ENCODE results near the gene ARHGAP15.

ARHGAP15 gene

DNA sequence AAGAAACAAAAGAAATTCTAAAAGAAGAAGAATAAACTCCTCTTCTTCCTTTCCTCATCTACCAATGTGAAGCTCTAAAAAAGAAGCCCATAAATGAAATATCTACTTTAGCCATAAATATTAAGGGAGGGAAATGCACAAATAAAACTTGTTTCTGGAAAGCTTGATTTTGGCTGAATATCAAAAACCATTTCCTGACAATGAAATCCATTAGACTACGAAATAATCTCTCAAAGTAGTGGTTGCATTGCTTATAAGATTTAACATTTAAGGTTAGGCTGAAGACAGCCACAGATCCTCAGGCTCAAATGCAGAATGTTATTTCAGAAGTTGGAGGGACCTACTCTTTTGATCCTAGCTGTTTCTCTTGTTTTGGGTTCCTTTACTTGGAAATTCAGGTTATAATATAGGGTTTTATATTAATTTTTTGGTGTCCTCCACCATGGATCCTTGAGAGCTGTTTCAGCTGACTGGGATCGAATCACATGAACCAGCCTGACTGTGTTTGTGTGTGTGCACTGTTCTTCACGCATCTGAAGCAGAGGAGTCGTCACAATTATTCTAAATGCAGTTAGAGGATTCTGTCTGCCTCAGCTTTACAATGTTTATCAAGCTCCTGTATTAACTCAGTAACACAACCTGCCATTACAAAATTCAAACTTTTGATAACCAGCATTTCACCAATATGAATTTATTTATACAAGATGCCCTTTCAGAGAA is 474.8 kb downstream of the ARHGAP15 start:
- no peak for DNase-seq

DNA sequence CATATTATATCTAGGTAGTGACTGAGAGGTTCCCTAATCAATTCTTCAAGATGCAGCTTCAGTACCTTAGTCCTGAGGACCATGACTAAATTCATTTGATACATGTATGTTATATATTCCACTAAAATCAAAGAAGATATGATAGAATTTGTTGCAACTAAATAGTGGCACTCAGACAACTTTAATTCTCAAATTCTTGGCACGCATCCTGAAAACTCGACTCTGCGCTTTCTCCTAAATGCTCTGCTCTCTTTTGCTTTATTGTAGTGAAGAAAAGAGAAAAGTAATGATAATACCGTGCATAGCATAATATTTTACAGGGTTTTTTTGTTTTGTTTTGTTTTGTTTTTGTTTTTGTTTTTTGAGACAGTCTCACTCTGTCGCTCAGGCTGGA is 475.3 kb downstream of the ARHGAP15 start:
- DNase-seq, result no peak

DNA sequence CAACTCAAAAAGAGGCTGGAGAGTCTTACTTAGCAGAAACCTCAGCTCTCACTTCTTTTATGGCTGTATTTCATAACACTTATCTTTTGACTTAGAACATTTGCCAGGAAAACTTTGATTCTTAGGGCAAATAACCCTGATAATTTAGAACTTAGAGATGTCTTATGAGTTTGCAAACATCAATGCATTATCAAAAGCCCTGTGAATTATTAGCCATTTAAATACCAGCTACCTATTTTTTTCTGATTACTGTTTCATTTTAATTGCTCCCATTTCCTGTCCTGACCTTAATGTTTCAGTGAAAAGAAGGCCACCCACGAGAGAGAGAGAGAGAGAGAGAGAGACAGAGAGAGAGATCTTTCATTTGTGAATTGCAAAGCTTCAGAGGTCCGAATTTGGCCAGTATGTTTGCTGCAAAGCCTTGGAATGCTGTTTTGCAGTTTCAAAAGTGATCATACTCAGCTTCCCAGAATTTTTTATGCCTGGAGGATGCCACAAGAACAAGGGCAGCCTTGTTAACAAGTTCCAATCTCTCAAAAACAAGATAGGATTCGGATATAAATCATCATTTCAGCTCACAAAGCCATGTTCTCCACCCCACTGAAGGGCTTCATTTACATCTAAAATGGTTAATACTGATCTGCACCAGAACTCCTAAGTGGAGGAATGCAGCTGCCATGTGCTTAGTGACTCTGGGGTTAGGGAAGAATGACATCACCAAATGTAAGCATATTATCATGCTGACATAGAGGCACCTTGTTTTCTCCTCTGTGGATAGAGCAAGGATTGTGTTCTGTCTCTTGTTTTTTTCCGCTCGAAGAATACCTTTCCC is 478.2 kb downstream of the ARHGAP15 start:
- DNase-seq, result no peak

DNA sequence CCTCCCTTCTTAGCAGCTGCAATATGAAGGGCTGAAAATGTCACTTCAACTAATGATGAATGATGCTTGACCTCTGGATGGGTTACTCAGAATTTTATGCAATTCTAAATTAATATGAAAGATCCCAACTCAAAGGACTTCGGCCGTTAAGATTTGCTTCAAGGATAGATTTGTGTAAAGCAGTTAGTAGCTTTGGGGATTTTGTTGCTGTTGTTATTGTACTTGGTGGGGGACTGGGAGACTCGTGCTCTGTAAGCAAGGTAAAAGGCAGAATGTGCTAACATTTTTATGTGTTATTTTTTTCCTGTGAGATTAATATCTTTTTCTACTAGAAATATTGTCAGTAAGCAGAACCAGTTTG is 478.8 kb downstream of the ARHGAP15 start:
- no peak for DNase-seq

DNA sequence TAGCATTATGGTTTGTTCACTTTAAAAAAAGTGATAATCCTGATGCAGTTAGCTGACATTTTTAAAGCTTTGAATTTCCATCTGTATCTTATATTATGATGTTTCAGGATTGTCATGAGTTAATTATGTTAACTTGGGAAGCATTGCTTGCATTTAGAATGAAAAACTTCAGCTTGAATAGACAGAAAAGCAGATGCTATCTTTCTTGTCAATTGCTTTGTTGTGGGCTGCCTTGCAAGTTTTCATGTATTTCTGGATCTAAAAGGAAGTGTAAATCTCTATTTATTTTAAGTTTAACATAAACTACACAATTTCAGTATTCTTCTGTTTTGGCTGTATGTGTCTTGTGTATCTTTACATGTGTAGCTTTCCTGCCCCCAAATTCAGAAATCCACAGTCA is 479.5 kb downstream of the ARHGAP15 start:
- DNase-seq, result no peak

DNA sequence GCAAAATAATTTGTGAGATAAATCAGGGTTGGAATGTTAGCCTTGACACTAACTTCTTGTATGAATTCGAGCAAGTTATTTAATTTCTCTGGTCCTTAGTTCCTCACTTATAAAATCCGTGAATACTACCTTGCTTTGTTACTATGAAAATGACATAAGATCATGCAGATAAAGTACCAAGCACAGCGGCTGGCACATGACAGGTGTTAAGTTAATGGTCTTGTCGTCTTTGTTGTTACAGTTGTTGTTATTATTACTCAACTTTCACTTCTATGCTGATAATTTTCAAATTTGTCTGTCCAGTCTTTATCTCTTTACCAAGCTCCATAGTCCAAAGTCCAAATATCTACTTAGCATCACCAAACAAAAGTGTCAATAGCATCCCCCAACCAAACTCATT is 482.1 kb downstream of the ARHGAP15 start:
- DNase-seq, result no peak

DNA sequence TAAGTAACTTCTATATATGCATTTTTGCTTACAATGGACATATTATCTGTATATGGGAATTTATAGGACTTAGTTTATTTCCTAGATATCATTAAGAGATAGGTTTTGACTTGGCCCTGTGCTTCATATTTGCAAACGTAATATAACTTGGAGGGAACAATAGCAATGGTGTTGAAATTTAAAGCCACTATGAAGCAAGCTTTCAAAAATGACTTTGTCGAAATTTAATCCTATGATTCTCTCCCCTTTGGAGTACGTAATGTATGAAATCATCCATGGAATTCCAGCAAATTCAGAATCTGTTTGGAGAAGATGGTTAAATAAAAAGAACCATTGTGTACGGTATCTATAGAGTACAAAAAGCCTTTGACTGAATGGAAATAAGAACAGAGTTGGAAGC is 486.3 kb downstream of the ARHGAP15 start:
- no peak for DNase-seq

DNA sequence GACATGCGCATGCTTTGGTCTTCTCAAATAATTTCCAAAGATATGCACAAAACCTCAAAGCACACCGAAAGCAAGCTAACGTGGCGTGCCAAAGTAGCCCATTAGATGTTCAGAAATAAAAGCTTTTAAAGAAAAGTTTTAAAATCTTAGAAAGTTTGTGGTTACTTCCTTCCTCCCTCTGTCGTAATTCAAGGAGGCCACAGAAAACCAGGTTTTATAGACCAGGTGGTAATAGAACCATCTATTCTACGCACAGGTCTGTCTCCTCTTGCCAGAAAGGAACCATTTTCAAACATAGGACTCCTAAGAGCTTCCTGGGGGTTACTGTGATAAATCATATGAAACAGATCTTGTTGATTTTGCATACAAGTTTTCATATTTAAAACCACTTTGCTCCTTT is 487.2 kb downstream of the ARHGAP15 start:
- DNase-seq, result no peak

DNA sequence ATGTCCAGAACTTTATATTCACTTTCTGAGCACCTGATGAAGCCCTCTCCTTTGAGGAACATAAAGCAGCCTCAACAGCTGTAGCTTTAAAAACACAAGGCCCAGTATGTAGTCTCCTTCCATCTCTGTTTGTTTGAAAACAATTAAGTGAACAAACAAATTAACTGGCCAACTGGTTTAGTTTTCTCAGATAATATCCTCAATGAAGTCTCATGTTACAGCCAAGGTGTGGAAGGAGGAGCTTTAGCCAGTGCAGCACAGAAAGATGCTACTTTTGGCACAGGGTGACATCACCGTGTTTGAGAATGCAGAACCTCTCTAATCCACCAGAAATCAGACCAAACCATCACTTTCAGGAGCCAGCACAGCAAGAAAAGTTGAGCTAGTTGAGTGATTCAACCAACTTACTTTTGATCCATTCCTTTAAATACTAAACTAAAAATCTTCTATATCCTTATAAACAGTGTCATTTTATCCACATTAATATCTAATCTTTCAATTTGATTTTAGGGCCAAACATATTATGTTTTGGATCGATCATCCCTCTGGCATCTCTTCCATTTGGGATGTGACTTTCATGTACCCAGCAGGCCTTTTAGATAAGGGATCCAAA is 488.7 kb downstream of the ARHGAP15 start:
- DNase-seq, result no peak

DNA sequence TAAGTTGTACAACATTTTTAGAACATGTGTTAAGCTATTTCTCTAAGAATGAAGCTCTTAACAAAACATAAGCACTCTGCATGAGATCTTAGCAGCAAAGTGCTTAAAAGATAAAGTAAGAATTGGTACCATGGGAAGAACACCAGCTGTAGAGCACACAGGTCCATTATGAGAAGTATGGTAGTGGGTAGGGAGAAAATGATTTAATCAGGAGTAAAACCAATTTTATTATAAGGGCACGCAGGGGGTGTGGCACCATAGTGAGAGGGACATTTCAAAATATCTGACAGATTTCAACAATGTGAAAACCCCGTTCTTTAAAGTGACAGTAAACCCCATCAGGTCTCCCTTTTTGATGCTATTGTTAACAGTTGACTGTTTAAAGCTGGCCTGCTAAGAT is 492.9 kb downstream of the ARHGAP15 start:
- DNase-seq, result no peak

DNA sequence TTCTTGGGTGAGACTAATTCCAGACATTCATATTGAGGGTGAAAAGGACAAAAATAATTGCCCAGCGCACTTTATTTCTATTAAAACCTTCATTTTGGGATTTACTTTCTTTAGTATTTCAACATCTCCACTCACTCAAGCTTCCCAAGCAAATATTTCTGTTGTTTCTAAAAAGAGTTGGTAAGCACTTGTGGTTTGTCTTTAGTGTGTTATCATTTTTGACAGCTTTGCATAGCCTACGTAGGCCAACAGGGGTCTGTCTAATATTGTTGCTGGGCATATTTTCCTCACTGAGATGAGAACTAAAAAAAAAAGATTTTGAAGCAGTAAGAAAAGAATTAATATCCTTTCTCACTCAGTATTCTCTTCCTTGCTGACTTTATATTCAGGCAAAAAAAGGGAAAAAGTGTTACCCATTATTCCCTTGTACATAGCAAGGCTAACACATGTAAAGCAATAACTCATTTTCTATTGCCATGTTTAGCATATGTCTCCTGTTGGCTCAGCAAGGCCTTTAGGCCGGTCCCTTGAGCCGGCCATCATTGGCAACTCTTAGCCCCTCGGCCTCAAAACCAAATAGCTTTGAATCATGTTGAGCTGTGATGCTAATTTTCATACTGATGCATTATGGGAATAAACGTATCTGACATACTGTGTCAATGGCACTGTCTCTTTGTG is 494.2 kb downstream of the ARHGAP15 start:
- no peak for DNase-seq

DNA sequence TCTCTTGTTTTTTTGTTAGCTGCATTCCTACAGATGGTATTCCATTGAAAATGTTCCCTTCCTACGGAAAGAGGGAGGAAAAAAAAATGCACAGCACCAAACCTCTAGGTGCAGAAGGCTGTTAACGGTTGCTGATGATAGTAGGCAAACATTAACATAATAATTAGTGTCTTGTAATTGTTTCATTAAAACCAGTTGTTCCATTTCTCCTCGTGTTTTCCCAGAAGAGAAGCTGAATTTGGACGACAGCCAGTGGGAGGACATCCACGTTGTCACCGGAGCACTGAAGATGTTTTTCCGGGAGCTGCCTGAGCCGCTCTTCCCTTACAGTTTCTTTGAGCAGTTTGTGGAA is 494.7 kb downstream of the ARHGAP15 start:
- no peak for DNase-seq

DNA sequence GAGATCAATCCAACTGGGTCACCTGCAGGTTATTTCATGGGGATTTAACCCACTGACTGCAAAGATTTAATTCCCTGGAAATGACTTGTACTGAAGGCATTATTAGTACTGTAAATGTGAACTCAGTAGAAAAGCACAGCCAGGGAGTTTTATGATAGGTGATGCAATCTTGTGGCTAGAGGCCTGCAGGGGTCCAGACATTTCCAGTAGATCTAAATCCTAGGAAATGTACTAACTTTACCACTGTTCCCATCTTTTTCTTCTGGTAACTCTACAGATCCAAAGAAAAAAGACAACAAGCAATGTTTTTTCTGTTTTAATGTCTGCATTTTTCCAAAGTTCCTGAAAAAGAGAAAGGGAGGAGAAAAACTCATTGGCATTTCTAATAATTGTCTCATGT is 500.1 kb downstream of the ARHGAP15 start:
- DNase-seq, result no peak

DNA sequence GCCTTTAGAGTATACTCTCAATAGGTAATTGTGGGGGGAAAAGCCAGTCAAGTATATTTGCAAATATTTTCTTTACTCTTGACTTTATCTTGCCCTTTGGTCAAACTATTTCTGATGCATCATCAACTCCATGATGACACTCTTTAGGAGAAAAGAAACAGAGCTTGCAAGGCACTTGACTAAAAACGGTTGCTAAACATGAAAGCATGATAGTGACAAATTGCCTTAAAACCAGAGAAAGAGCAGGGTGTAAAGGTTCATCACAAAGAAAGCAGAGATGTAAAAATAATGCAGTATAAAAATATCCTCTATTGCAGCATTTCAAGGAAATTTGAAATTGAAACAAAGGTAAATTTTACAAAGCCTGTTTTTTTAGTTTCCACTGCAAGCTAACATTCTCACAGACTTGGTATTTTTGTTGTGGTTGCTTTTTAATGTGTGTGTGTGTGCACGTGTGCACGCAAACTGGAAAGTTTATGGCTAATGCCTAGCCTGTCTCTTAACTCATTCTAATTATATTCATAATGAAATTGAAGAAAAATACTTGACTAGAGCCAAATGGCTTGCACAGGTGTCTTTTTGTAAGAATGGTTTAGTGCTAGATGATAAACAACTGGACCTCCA is 503.6 kb downstream of the ARHGAP15 start:
- no peak for DNase-seq

DNA sequence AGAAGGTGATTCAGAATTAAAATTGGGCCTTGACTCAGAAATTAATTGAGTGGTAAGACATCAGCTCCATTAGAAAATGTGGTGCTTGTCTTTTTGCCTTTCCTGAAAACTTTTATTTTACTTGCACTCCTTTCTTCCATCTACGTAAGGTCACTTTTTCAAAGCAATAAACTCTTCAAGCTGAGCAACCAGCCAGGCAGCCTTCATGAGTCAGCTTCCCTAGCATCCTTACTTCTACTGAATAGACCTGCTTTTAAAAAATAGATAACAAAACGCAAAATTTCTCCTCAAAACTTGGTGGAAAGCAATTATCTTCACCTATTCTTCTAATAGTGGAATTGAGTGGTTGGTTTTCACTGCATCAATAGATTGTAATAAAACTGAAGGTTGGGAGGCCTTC is 504.2 kb downstream of the ARHGAP15 start:
- DNase-seq, result no peak

DNA sequence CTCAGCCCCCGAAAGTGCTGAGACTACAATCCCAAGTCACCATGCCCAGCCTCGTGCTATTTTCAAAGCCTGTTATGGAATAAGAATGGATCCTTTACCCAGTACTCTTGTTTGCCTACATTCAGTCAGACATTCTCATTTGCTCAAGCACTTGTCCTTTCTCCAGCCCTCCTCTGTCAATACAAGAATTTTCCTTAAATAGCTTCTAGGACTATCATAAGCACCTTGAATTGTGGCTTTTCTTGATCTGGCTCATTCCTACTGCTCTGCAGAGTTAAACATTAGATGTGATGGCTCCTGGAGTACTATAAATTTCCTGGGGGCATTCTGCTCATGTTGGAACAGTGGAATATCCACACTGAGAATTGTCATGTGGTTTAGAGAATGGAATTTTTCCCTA is 506.1 kb downstream of the ARHGAP15 start:
- no peak for DNase-seq

DNA sequence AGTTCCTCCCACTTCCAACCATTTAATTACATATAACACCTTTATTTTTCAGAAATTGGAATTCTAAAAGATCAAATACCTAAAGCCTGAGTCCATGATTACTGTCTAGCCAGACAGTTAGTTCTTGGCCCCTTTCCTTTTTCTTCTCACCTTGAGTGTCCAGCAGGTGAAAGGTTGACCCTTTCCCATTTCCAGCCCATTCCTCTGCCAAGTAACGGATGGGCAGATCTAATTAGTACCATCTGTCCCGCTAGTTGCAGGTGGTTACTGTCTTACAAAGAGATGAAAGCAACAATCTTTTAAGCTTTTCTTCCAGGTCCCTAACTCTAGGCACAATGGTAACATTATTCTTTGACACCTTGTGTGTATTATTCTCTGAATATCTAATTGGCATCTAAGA is 506.7 kb downstream of the ARHGAP15 start:
- DNase-seq, result no peak

DNA sequence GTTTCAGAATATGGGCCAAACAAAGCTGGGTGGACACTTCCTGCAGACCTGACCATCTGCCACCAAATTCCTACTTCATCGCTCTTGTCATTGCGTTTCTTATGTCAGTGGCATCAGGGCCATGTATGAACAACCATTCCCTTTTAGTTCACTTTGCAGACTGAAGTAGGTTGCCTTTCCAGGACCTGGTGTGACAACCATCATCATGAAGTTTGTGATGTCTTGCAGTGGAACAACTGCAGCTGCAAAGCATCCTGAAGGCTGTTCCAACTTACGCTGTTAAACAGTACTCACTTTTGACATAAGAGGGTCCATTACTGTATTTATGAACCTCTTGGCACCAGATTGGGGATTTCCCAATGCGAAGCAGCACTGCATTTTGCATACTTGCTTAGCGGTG is 511.6 kb downstream of the ARHGAP15 start:
- DNase-seq, result no peak

DNA sequence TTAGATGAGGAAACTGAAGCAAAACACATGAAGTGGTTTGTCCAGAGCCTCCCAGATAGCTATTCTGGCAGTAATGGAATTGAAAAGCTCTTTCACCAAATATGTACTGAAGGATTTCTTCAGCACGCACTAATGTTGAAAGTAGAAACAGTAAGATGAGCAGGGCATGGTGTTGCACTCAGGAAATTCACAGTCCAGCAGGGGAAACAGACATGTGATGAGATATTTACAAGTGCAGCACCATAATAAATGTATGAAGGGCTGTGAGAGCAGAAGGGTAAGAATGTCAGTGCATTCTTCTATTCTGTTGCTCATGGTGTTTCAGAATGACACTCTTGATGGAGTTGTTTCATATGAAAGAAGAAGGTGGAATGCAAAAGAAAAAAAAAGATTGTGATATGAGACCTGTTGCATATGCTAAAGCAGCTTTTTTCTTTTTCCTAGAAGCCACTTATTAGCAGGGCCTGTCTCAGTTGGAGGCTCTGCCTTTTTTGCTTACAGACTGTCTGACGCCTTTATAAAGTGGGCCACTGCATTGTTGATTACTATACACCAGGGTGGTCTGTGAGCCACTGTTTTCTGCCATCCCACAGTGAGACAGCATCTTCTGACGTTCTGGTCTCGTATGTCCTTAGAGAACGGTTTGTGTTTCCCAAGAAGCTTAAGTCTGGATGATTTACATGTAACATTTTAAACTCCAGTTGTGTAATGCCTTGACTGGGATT is 516.9 kb downstream of the ARHGAP15 start:
- no peak for DNase-seq

DNA sequence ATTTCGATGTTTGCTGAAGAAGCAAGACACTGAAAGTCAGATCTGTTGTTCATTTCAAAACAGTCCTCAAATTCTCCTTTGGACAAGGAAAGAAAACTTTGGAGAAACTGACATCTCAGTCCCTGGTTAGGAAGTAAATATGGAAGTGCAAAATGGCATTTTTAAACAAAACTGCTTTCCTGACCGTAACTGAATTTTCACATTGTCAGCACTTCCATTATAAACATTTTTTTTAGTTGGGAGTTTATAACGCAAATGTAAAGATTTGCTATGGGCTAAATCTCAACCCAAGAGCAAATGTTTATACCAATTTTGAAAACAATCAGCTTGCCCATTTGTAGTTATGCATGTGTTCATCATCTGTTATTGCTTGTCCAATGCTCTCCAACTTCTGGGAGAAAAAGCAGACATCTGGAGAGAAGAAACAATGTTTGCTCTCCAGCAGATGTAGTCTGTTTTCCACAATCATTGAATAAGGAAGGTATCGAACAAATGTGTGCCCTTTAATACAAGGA is 520.1 kb downstream of the ARHGAP15 start:
- DNase-seq, result no peak

DNA sequence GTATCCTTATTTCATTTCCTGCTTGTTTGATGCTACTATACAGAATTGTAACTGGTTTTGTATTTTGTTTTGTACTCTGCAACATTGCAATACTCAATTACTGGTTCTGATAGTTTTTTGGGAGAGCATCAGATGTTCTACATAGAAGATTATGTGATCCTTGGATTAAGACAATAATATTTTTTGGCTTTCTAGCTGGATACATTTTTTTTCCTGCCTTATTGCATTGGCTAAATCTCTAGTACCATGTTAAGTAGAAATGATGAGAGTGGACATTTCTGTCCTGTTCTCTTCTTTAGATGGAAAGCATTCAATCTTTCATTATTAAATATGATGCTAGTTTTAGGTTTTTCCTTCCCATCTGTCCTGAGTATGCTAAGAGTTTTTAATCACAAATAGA is 523.5 kb downstream of the ARHGAP15 start:
- no peak for DNase-seq

DNA sequence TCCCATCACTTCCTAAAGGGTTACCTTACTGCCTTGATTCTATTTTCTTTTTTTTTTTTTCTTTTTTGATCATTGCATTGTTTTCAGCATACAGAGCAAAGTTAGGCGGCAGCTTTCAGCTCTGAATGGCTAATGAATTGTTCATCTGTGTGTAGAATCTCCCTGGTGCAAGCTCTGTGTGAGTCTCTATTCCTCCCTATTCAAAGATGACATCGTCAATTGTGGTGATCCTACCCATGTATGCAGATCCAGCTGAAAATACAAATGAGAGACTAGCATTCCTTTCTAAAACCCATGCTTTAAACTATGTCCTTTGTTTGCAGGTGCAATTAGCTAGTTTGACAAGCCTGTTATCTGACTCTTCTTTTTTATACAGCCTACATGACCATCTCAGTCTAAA is 539.0 kb downstream of the ARHGAP15 start:
- DNase-seq, result no peak
